DND-41 (cell line): ENCODE measurements around the gene CCDC38.
A peak's percentile ranks its signal among the peaks of the same experiment; 100 is the strongest.

Source experiments
- ATAC-seq: fragments of 200-7000 bp; cut with Tn5 transposase; 3 replicates; pipeline ENCODE4 v1.9.1; 2021; ENCODE audit warnings: low read depth; ENCODE audit not compliant: insufficient read depth
- DNase-seq: peaks from one replicate; pipeline ENCODE4 v3.0.0-alpha.2; 2020
- H2AFZ ChIP-seq: 2 replicates; pipeline ENCODE4 v1.6.0; 2012; ENCODE audit warnings: low read depth, low read length
- H3K27ac ChIP-seq: 2 replicates; pipeline ENCODE4 v1.5.1; 2012; ENCODE audit warnings: low read length, inconsistent platforms
- H3K27me3 ChIP-seq: fragments of 200-600 bp; sonication (generic); 2 replicates; pipeline ENCODE4 v1.6.0; 2012; ENCODE audit warnings: low read length, mild to moderate bottlenecking, inconsistent platforms; ENCODE audit not compliant: insufficient read depth, poor library complexity
- H3K36me3 ChIP-seq: 2 replicates; pipeline ENCODE4 v1.5.1; 2012; ENCODE audit warnings: low read length, inconsistent platforms; ENCODE audit not compliant: insufficient read depth
- H3K4me1 ChIP-seq: 2 replicates; pipeline ENCODE4 v1.5.1; 2012; ENCODE audit warnings: mild to moderate bottlenecking, low read length; ENCODE audit not compliant: insufficient read depth
- H3K4me2 ChIP-seq: 2 replicates; pipeline ENCODE4 v1.6.0; 2012; ENCODE audit warnings: mild to moderate bottlenecking, moderate library complexity, low read length, inconsistent platforms; ENCODE audit not compliant: insufficient read depth
- H3K4me3 ChIP-seq, 2 experiments: fragments of 200-600 bp in 1 of 2; shearing (Covaris generic) in 1 of 2; 2 replicates each; pipeline ENCODE4 v1.5.1; 2012 to 2016; ENCODE audit warnings: inconsistent platforms in 2 of 2, low read length in 2 of 2, mild to moderate bottlenecking in 2 of 2, low read depth in 1 of 2, moderate library complexity in 1 of 2
- H3K79me2 ChIP-seq: 2 replicates; pipeline ENCODE4 v1.6.0; 2012; ENCODE audit warnings: low read length, inconsistent platforms; ENCODE audit not compliant: insufficient read depth
- H3K9ac ChIP-seq: 2 replicates; pipeline ENCODE4 v1.6.0; 2012; ENCODE audit warnings: low read depth, mild to moderate bottlenecking, inconsistent platforms, low read length, moderate library complexity
- H3K9me3 ChIP-seq: 2 replicates; pipeline ENCODE4 v1.5.1; 2012; ENCODE audit warnings: low read length, moderate library complexity, mild to moderate bottlenecking, inconsistent platforms; ENCODE audit not compliant: insufficient read depth, severe bottlenecking
- H4K20me1 ChIP-seq: 2 replicates; pipeline ENCODE4 v1.6.0; 2012; ENCODE audit warnings: low read length; ENCODE audit not compliant: insufficient read depth
- CTCF ChIP-seq: IDR thresholded peaks from 2 replicates; pipeline ENCODE4 v1.5.1; 2012; ENCODE audit warnings: borderline replicate concordance, low read length, moderate library complexity, mild to moderate bottlenecking; ENCODE audit not compliant: poor library complexity, severe bottlenecking; ENCODE audit errors: extremely low read depth
- EZH2 ChIP-seq: IDR thresholded peaks from 3 replicates; pipeline ENCODE4 v1.6.1; 2012; ENCODE audit warnings: borderline replicate concordance, low read depth, mild to moderate bottlenecking, moderate library complexity, low read length, inconsistent platforms; ENCODE audit not compliant: severe bottlenecking

The CCDC38 gene

GRCh38 chr12:95859344-95859816 is 83.0 kb downstream of the CCDC38 start:
- H3K4me1 ChIP-seq, result peaks cover 33% of the 10 kb centered on the region
- H3K9ac ChIP-seq, result peak overlapping the region; percentile 64
- H3K79me2 ChIP-seq, result peaks cover 56% of the 10 kb centered on the region
- TF ChIP-seq EZH2, result no peak
- DNase-seq (peak; percentile 18), ATAC-seq (peak; percentile 34)
- H2AFZ ChIP-seq, result peak overlapping the region; percentile 85
- H4K20me1 ChIP-seq, result peaks cover 37% of the 10 kb centered on the region; the same call in 1 of the 2 replicates
- peak overlapping the region; percentile 61 to 78 for H3K4me3 ChIP-seq
- peak overlapping the region; percentile 71 for H3K4me2 ChIP-seq
- peaks cover 44% of the 10 kb centered on the region for H3K36me3 ChIP-seq
- peak overlapping the region; percentile 82 for H3K27ac ChIP-seq
- H3K9me3 ChIP-seq, result no peaks in the 10 kb centered on the region
- no peaks in the 10 kb centered on the region for H3K27me3 ChIP-seq

GRCh38 chr12:95858451-95859343 is 83.7 kb downstream of the CCDC38 start, which contains the start of gene SNRPF:
SNRPF (plus strand) TSS chr12:95858952; CDS start chr12:95859074, 122 bp downstream.
- Histone ChIP-seq H3K27me3 (no peaks in the 10 kb centered on the region), H3K4me1 (peaks cover 36% of the 10 kb centered on the region), H4K20me1 (peaks cover 30% of the 10 kb centered on the region; the same call in 1 of the 2 replicates), H3K27ac (peak within 1 kb of the TSS; percentile 82), H3K79me2 (peaks cover 50% of the 10 kb centered on the region), H3K4me2 (peak within 1 kb of the TSS; percentile 71), H3K9me3 (no peaks in the 10 kb centered on the region), H3K36me3 (peaks cover 37% of the 10 kb centered on the region), H2AFZ (peak within 1 kb of the TSS; percentile 85), H3K4me3 (peak within 1 kb of the TSS; percentile 61 to 78), H3K9ac (peak within 1 kb of the TSS; percentile 64)
- ATAC-seq (peak; percentile 95), DNase-seq (peak; percentile 95)
- TF ChIP-seq EZH2 (no peak), CTCF (peak; percentile 43)

GRCh38 chr12:95857799-95858198 is 84.6 kb downstream of the CCDC38 start:
- Histone ChIP-seq H3K4me1 (peaks cover 36% of the 10 kb centered on the region), H3K9ac (no peak overlapping the region), H3K27ac (no peak overlapping the region), H3K4me2 (peak overlapping the region; percentile 71), H2AFZ (peak overlapping the region; percentile 85; the same call in 1 of the 2 replicates), H3K79me2 (peaks cover 41% of the 10 kb centered on the region), H3K36me3 (peaks cover 28% of the 10 kb centered on the region), H4K20me1 (peaks cover 25% of the 10 kb centered on the region; the same call in 1 of the 2 replicates), H3K27me3 (no peaks in the 10 kb centered on the region), H3K4me3 (no peak overlapping the region), H3K9me3 (no peaks in the 10 kb centered on the region)
- DNase-seq (no peak), ATAC-seq (no peak)
- TF ChIP-seq CTCF (no peak), EZH2 (no peak)

GRCh38 chr12:95857156-95857555 is 85.3 kb downstream of the CCDC38 start:
- H3K4me2 ChIP-seq, result no peak overlapping the region
- H3K9me3 ChIP-seq, result no peaks in the 10 kb centered on the region
- H3K4me1 ChIP-seq, result peaks cover 36% of the 10 kb centered on the region
- H3K4me3 ChIP-seq, result no peak overlapping the region
- no peak overlapping the region for H2AFZ ChIP-seq
- DNase-seq (no peak), ATAC-seq (no peak)
- H4K20me1 ChIP-seq, result peaks cover 20% of the 10 kb centered on the region; the same call in 1 of the 2 replicates
- peaks cover 34% of the 10 kb centered on the region for H3K79me2 ChIP-seq
- peaks cover 22% of the 10 kb centered on the region for H3K36me3 ChIP-seq
- TF ChIP-seq CTCF (no peak), EZH2 (no peak)
- no peak overlapping the region for H3K9ac ChIP-seq
- no peak overlapping the region for H3K27ac ChIP-seq
- H3K27me3 ChIP-seq, result no peaks in the 10 kb centered on the region
